Measurements from ENCODE around the gene SHF.
"Not testable (repeated sequence)": the region's sequence is repeated elsewhere in the genome, so short reads cannot be mapped to it uniquely, and the experiment has no call there.

The SHF gene

GRCh38 chr15:45143946-45144345 is 43.8 kb downstream of the SHF start:
- DNase-seq: no peak

GRCh38 chr15:45143056-45143455 is 44.7 kb downstream of the SHF start:
- DNase-seq: no peak

- no peak for DNase-seq
Measured at GRCh38 chr15:45141386-45141785, 46.4 kb downstream of the SHF start.

DNA sequence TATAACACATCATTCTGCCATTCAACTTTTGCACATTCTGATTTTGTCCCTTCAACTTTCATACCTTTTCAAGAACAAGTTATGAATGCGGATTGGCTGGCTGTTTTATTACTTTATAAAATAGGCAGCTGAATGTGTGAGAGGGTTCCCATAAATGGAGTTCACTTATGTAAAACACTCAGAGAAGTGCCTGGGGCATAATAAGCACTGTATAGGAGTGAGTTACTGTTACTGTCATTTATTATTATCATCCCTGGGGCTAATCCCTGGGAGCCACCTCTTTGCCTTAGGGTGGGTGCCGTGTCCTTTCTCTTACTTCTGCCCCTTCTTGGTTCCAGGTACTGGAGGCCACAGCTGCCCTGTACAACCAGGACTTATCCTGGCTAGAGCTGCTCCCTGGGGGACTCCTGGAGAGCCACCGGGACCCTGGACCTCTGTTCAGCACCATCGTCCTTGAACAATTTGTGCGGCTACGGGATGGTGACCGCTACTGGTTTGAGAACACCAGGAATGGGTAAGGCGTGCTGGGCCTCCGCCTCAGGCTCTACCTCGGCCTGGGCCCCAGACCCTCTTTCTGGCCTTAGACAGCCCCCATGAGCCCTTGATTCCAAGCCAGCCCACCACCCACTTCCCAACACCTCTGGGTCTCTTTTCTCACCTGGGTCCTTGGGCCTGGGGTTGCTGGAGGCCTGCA is 47.1 kb downstream of the SHF start:
- no peak for DNase-seq

DNA sequence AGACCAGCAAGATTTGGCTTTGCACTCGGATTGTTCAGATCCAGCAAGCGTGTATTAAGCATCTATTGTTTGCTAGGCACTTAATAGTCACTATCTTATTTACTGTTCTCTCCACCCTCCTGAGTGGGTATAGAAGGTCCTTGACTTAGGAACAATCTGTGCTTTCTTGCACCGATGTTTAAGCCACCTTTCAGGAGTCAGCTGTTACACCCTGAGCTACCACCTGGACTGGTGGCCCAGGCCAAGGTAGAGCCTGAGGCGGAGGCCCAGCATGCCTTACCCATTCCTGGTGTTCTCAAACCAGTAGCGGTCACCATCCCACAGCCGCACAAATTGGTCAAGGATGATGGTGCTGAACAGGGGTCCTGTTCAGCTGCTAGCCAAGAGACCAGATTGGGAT is 48.0 kb downstream of the SHF start:
- no peak for DNase-seq

DNA sequence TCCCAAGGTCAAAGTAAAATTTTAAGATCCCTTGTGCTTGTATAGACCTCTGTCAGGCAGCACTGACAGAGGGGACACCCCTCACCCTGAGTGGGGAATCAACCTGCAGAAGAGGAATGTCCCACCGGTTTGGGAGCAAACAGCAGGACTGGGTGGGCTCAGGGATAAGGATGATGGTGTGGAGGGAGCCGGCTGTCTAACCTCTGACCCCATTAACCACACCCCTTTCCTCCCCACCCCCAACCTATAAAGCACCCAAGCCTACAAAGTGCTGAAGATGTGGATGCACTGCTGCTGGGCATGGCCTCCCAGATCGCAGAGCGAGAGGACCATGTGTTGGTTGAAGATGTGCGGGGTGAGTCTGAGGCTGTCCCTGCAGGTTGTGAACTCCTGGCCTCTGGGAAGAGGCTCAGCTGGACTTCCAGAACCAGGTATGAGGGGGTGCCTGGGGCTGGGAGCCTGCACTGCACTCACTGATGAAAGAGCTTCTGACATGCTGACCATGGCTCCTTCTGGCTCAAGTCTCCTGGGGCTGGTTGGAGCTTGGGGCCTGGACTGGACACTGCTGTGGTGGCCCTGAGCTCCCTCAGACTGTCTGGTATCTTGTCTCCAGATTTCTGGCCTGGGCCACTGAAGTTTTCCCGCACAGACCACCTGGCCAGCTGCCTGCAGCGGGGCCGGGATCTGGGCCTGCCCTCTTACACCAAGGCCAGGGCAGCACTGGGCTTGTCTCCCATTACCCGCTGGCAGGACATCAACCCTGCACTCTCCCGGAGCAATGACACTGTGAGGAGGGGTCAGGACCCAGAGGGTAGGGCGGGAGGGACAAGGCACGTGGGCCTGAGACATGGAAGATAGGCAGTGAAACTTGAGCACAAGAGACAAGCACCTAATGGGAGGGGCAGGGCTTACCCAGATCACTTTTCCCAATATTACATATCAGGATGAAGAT is 48.7 kb downstream of the SHF start:
- DNase-seq: no peak

- no peak for DNase-seq
Measured at GRCh38 chr15:45137703-45138102, 50.1 kb downstream of the SHF start.

DNA sequence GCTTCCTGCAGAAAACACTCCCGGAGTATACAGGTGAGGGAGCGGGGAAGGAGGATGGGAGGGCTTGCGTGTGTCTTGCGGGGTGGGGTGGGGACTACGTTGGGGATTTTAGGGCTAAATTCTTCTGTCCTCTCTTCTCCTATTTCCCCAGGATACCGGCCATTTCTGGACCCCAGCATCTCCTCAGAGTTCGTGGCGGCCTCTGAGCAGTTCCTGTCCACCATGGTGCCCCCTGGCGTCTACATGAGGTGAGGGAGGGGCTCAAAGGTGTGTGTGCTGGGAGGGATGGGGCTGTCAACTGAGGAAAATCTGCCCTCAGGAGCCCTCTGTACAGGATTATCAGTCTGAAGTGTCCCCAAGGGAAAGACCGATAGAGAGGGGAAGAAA is 51.4 kb downstream of the SHF start:
- no peak for DNase-seq

GRCh38 chr15:45135705-45136377 is 51.9 kb downstream of the SHF start:
- DNase-seq: not testable (repeated sequence)

DNA sequence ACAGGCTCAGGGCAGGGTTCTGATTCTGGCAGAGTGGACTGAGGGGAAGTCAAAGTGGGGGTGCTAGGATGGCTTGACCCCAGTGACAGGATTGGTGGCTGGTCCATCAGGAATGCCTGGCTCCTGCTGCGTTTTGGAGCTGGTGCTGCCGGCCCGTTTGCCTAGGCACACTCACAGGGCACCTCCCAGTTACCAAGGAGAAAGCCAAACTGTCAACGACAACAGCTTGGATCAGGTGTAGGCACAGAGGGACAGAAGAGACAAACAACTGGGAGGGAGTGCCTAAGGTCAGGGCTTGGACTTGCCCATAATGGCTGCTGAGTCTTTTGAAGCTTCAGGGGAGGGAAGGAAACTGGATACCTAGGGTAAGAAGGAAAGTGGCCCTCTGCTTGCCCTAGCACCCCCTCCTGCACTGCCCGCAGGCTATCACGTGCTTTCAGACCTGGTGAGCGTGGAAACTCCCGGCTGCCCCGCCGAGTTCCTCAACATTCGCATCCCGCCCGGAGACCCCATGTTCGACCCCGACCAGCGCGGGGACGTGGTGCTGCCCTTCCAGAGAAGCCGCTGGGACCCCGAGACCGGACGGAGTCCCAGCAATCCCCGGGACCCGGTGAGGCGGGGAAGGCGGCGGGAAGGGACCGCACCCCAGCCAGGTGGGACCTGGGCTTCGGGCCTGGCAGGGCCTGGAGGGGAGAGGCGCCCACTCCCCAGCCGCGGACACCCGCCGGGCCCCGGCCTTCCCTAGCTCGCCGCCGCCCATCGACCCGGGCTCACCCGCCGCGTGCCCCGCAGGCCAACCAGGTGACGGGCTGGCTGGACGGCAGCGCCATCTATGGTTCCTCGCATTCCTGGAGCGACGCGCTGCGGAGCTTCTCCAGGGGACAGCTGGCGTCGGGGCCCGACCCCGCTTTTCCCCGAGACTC is 52.8 kb downstream of the SHF start:
- no peak for DNase-seq

DNA sequence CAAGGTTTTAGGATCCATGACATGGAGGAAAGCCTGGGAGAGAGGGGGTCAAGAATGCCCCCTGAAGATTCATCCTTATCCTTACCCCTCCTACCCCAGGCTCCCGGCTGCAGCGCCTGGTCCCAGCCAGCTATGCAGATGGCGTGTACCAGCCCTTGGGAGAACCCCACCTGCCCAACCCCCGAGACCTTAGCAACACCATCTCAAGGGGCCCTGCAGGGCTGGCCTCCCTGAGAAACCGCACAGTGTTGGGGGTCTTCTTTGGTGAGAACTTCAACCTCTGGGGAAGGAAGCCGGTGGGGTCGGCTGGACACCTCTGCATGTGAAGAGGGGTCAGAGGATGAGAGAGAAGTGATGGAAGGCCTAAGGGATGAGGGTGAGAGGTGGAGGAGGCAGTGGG is 53.7 kb downstream of the SHF start:
- DNase-seq: no peak

GRCh38 chr15:45133561-45133920 is 54.2 kb downstream of the SHF start:
- no peak for DNase-seq

GRCh38 chr15:45132844-45133560 is 54.8 kb downstream of the SHF start:
- no peak for DNase-seq

DNA sequence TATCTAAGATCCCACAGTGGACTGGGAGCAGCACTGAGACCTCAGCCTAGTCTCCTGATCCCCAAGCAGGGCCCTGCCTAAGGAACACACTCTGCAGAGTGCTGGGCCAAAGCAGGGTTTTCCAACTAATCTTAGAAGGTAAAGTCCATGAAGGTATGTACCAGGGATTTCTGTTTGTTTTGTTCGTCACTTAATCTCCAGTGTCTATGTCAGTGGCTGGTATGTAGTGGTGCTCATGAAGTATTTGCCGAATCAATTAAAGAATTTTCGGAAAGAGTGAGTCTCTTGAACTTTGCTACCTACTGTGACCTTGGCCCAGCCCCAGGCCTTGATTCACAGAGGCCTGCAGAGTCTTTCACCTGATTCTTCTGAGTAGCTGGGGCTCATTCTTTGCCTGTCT is 56.3 kb downstream of the SHF start:
- no peak for DNase-seq

- DNase-seq: no peak
Measured at GRCh38 chr15:45130291-45131000, 57.3 kb downstream of the SHF start.

- DNase-seq: no peak
Measured at GRCh38 chr15:45129651-45130129, 58.1 kb downstream of the SHF start, which contains the start of the genes DUOX1 and DUOXA1. DUOX1 (plus strand) TSS chr15:45129994; CDS start chr15:45131967, 1,973 bp downstream. DUOXA1 (minus strand) TSS chr15:45129879; CDS start chr15:45123014, 6,865 bp downstream.

DNA sequence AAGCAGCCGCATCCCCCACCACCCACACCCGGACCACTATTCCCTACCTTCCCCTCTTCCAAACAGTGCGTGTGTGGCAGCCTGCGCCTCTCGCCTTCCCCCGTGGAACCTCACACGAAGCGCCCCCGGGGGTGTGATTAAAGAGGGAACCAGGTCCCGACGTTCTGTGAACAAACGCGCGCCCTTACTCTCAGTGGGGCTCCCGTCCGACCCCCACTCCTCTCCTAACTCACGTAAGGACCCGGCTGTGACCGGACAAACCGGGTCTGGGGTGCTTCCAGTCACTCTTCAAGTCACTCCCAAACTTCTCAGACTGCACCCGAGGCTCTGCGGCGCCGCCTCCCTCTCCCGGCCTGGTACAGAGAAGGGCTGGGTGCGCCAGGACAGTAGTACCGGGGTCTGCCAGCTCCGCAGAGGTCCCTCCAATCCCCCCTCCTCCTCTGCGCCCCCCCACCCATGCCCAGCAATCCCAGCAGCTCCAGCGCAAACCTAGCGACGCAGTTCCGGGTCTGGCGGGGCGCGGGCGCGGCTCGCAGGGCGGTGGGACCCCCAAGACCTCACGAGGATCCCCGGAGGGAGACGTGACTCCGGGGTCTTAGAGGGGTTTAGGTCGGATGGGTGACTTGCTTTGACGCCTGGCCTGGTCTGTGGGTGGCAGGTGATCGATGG is 58.7 kb downstream of the SHF start:
- no peak for DNase-seq

DNA sequence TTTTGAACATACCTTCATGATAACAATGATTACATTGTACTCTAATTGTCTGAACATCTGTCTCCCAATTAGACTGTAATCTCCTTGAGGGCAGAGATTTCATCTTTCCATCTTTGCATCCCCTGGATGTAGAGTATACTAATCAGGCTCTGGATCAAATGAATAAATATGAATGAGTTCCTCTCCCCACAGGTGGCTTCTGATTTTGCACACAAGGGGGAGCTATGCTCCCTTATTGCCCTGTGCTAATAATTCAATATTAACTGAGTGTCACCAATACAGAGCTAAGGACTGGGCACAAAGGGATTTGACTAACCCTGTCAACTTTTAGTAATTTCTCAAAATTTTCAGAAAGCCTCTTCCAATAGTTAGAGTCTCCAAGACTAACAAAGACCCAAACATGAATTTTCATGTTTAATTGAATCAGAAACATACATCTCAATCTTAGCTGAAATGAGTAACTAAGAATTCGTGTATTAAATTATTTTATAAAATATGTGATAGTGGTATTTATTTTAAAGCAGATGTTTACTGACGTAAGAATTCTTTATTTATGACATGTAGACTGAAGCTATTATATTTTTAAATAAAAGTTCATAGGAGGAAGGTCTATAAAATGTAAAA is 61.1 kb downstream of the SHF start:
- no peak for DNase-seq

DNA sequence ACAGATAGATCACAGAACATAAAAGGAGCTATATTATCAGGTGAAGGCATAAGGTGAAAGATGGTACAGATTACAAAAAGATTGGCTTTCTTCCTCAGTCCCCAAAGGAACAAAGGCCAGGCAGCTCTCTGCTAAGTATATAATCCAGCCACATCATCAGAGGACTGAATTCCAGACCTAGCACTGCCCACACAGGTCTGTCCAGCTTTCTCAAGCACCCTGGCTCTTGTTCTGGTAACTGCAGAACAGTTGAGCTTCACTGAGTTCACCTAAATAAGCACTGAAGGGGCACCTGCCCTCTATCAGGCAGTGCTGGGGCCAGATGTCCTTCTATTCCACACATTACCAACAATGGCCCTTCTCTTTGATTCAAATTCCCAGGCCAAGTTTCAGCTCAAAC is 64.4 kb downstream of the SHF start:
- no peak for DNase-seq

DNA sequence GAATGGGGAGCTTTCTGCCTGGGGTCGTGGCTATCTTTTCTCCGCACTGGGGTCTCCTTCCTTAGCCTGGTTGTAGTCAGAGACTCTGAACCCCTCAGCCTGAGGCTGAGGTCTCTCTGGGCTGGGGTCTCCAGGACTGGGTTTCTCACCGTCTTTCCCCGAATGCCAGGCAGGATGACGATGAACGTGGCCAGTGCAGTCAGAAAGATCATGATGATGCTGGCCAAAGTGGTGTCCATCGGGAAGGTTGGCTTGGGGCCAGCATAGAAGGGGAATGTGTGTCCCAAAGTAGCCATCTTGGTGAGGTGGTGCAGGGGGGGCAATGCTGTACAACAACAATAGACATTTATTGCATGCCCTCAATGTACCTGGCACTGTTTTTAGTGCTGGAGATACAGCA is 65.0 kb downstream of the SHF start:
- DNase-seq: no peak
